GM12801 (cell line): ENCODE data around the gene ABCC4.

ENCODE experiments used
- CTCF ChIP-seq: IDR thresholded peaks from one replicate; pipeline ENCODE4 v1.5.1; 2011; ENCODE audit warnings: control low read depth; ENCODE audit not compliant: insufficient read length; ENCODE audit errors: extremely low read depth

The ABCC4 gene, protein sequence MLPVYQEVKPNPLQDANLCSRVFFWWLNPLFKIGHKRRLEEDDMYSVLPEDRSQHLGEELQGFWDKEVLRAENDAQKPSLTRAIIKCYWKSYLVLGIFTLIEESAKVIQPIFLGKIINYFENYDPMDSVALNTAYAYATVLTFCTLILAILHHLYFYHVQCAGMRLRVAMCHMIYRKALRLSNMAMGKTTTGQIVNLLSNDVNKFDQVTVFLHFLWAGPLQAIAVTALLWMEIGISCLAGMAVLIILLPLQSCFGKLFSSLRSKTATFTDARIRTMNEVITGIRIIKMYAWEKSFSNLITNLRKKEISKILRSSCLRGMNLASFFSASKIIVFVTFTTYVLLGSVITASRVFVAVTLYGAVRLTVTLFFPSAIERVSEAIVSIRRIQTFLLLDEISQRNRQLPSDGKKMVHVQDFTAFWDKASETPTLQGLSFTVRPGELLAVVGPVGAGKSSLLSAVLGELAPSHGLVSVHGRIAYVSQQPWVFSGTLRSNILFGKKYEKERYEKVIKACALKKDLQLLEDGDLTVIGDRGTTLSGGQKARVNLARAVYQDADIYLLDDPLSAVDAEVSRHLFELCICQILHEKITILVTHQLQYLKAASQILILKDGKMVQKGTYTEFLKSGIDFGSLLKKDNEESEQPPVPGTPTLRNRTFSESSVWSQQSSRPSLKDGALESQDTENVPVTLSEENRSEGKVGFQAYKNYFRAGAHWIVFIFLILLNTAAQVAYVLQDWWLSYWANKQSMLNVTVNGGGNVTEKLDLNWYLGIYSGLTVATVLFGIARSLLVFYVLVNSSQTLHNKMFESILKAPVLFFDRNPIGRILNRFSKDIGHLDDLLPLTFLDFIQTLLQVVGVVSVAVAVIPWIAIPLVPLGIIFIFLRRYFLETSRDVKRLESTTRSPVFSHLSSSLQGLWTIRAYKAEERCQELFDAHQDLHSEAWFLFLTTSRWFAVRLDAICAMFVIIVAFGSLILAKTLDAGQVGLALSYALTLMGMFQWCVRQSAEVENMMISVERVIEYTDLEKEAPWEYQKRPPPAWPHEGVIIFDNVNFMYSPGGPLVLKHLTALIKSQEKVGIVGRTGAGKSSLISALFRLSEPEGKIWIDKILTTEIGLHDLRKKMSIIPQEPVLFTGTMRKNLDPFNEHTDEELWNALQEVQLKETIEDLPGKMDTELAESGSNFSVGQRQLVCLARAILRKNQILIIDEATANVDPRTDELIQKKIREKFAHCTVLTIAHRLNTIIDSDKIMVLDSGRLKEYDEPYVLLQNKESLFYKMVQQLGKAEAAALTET (N-terminal part only)

GRCh38 chr13:95301183-95301967 lies at the start of gene ABCC4:
ABCC4 (minus strand) TSS chr13:95301451; CDS start chr13:95301314, 137 bp downstream.
- TF ChIP-seq CTCF, result no peak

DNA sequence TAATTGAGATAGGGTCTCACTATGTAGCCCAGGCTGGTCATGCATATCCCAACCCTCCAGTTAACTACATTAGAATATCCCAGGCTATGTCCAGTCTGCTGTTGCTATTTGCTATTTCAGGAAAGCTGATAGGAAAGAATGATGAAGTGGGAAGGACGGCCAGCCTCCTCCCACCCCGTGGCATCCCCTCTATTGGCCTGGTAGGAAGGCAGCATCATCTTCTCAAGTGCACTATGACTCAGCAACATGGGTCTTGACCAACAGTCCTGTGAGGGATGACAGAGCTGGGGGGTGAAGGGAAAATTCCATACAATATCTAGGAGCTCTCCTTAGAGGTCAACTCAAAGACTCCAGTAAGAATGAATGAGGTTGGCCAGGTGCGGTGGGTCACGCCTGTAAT lies 48.0 kb upstream of the ABCC4 start:
- no peak for TF ChIP-seq CTCF

DNA sequence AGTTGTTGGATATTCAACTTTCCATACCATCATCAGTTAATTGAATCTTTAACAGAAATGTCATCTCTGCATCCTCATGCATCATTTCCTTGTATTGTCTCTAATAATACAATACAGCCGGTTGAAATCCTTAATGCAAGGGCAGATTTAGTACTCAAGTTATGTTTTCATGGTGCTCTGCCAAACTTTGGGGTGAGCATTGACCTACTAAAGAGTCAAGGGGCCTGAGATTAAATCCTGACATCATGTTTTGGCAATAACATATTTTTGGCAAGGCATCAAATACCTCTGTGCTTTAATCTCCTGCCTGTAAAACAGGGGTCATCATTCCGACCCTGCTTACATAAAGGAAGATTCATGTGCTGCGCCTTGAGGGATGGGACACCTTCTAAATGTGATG lies 42.7 kb upstream of the ABCC4 start:
- TF ChIP-seq CTCF, result no peak

DNA sequence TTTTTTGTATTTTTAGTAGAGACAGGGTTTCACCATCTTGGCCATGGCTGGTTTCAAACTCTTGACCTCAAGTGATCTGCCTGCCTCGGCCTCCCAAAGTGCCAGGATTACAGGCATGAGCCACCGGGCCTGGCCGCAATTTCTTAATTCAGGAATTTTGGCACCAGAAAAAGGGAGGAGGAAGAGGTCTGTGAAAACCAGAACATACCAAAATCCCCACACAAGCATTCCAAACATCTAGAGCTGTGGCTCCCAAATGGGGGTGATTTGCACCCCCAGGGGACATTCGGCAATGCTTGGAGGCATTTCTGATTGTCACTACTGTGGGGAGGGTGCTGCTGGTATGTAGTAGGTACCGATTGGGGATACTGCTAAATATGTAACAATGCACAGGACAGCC lies 40.2 kb upstream of the ABCC4 start:
- no peak for TF ChIP-seq CTCF

- no peak for TF ChIP-seq CTCF
Measured at GRCh38 chr13:95338905-95339304, 37.7 kb upstream of the ABCC4 start.

- no peak for TF ChIP-seq CTCF
Measured at GRCh38 chr13:95337597-95337996, 36.3 kb upstream of the ABCC4 start.
